GM10248 (cell line): ENCODE data around the gene LBR.
"Not testable (repeated sequence)": the region's sequence is repeated elsewhere in the genome, so short reads cannot be mapped to it uniquely, and the experiment has no call there.

Experiments
- CTCF ChIA-PET: fragments of 300-600 bp; sonication (Branson Sonifier 250); formaldehyde crosslinking; extraction: SDS; loops from one replicate; lab custom pipeline; 2021; ENCODE audit warnings: antibody characterized with exemption; lab: Yijun Ruan, JAX
- POLR2A ChIA-PET: fragments of 350-650 bp; sonication (Branson Sonifier 250); formaldehyde crosslinking; extraction: SDS; loops from one replicate; lab custom pipeline; 2020; ENCODE audit warnings: antibody characterized with exemption; lab: Yijun Ruan, JAX
- DNase-seq: peaks from one replicate; pipeline ENCODE4 v3.0.0; 2012; ENCODE audit errors: extremely low spot score
- CTCF ChIP-seq: IDR thresholded peaks from 2 replicates; pipeline ENCODE4 v1.5.1; 2012; ENCODE audit warnings: mild to moderate bottlenecking, low read depth; ENCODE audit errors: extremely low read depth, missing control alignments, control extremely low read depth

LBR gene

GRCh38 chr1:225474439-225474985 is 46.7 kb upstream of the LBR start:
- POLR2A ChIA-PET = no interaction called here

GRCh38 chr1:225473676-225474438 is 46.0 kb upstream of the LBR start:
- DNase-seq, POLR2A ChIA-PET: not testable (repeated sequence)
- CTCF ChIA-PET = interaction anchor here (0.8 to 8.2 kb wide), 36 partner anchors 9 to 723 kb away, joined by 3 to 129 read pairs (median 5); partner anchors contain the start of genes SRP9 and TMEM63A

More at GRCh38 chr1:225474439-225474985, 46.7 kb upstream of the LBR start:
- CTCF ChIA-PET = interaction anchor here (0.5 to 8.2 kb wide), 55 partner anchors 11 to 722 kb away, joined by 3 to 129 read pairs (median 4); partner anchors contain the start of genes PYCR2, SDE2 and TMEM63A
- no peak for DNase-seq
- TF ChIP-seq CTCF = no peak

- CTCF ChIA-PET = interaction anchor here (0.9 to 8.2 kb wide), 9 partner anchors 9 to 652 kb away, joined by 3 to 129 read pairs (median 5); partner anchors contain the start of gene SRP9
- POLR2A ChIA-PET, DNase-seq: not testable (repeated sequence)
Observed at GRCh38 chr1:225473266-225473665, 45.4 kb upstream of the LBR start.

GRCh38 chr1:225471453-225472301 is 43.8 kb upstream of the LBR start:
- no peak for DNase-seq
- CTCF ChIA-PET = interaction anchor here (0.9 to 8.2 kb wide), 5 partner anchors 11 to 506 kb away, joined by 3 to 129 read pairs (median 3); no protein-coding TSS in a partner anchor
- POLR2A ChIA-PET = no interaction called here
- no peak for TF ChIP-seq CTCF

GRCh38 chr1:225471109-225471452 is 43.2 kb upstream of the LBR start:
- no peak for DNase-seq
- POLR2A ChIA-PET = no interaction called here
- CTCF ChIA-PET = interaction anchor here (8.2 kb wide), 1 partner anchor 506 kb away, joined by 129 read pairs; no protein-coding TSS in a partner anchor
- TF ChIP-seq CTCF = no peak

- TF ChIP-seq CTCF = no peak
- ChIA-PET CTCF (no interaction called here), POLR2A (no interaction called here)
- no peak for DNase-seq
Observed at GRCh38 chr1:225470211-225471108, 42.6 kb upstream of the LBR start.

- no peak for TF ChIP-seq CTCF
- ChIA-PET CTCF (interaction anchor here (1.0 to 2.4 kb wide), 12 partner anchors 7 to 522 kb away, joined by 3 to 12 read pairs (median 4); partner anchors contain the start of gene SRP9), POLR2A (interaction anchor here (0.6 kb wide), 1 partner anchor 1470 kb away, joined by 5 read pairs; no protein-coding TSS in a partner anchor)
- DNase-seq = no peak
Observed at GRCh38 chr1:225469051-225469450, 41.2 kb upstream of the LBR start.
